GM19455 (cell line): ENCODE data around the gene PHF21A.
"Not testable (repeated sequence)": the region's sequence is repeated elsewhere in the genome, so short reads cannot be mapped to it uniquely, and the experiment has no call there.

ENCODE experiments used
- ATAC-seq: cut with Tn5 transposase; IDR thresholded peaks from one replicate; pipeline ENCODE4 v1.9.1; 2021; ENCODE audit not compliant: unreplicated experiment

The PHF21A gene

DNA sequence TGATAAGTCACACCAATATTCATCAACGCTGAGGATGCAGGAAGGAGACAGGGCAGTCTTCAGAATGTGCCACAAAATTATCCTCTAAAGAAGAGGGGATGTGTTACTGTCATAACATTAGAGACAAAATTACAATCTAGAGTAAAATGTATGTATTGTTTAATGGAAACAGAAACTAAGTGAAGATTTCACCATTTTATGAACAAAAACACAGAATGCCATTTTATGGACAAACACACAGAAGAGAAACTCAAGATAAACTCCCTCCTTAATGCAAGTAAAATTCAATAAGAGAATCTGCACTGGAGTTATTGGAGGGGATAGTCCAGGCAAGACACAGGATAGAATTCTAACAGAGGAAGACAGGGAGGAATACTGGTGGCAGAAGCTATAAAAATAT, 136.0 kb downstream of the PHF21A start:
- ATAC-seq: no peak

DNA sequence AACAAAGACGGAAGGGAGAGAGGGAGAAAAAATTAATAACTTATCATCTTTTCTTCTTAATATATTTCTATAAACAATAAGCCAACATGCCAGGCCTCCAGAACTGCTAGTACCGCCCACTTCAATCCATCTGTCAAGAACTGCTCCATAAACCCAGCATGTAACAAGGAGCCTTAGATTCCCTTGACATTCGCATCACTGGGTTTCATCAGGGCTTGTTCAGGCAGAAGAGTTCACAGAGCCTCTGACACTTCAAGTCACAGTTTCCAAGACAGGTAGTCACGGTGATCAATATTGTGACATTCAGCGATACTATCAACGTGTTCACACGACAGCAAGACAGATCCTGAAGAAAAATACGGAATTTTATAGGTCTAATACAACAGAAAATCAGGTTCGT, 137.1 kb downstream of the PHF21A start:
- no peak for ATAC-seq

DNA sequence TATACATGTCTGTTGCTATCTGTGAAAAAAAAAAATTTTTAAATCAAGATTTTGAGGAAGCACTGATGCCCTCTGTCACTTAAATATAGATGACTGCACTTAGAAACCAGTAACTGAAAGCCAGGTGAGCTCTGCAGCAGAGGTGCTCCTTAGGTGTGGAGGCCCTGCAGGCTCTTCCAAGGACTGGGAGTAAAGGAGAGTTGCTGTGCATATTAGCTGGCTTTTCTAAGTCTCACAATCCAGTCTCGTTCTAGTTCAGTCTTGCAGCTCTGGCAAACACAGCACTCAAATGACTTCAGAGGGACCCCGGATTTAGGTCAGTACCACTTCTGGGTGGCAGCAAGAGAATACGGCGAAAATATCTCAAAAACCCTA, 137.8 kb downstream of the PHF21A start:
- ATAC-seq: no peak

DNA sequence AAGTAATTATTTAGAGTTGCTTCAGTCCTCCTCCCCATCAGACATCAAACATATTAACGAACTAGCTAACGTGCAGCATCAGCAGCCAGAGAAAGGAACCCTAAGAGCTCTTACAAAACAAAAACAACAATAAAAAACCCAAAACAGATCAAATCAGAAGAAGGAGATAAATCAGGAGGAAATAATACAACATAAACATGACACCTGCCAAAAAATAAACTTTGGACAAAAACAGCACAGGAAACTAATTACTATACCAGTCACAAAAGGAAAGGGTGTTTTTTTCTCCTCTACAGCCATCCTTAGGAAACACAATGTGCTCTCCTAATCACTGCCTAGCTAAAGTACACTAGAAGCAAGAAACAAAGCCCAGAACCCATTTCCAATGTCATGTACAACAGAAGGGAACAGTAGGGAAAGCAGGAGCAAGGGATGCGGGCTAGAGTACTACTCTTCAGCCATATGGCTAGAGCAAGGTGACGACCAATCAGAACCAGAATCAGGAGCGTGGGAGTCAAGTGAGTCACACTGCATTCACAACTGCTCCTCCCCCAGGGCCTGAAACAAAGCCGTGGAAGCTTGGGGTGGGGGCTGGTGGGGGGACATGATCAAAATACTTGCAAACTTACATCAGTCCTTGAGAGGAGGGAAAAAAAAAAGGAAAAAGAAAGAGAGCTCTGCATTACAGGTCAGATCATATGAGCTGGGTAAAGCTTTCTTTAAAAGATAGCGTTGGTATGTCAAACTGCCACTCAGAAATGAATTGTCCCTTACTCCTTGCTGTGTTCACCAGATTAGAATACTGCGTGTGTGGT, 138.4 kb downstream of the PHF21A start:
- no peak for ATAC-seq

DNA sequence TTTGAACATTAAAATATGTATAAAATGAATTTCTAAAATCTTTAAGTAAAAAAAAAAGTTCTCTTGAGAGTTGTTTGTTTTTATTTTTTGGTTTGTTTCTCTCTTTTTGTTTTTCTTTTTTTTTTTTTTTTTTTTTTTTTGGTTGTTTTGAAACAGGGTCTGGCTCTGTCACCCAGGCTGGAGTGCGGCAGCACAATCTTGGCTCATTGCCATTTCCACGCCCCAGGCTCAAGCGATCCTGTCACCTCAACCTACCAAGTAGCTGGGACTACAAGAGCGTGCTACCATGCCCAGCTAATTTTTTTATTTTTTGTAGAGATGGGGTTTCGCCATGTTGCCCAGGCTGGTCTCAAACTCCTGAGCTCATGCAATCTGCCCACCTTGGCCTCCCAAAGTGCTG, 139.4 kb downstream of the PHF21A start:
- ATAC-seq: not testable (repeated sequence)

DNA sequence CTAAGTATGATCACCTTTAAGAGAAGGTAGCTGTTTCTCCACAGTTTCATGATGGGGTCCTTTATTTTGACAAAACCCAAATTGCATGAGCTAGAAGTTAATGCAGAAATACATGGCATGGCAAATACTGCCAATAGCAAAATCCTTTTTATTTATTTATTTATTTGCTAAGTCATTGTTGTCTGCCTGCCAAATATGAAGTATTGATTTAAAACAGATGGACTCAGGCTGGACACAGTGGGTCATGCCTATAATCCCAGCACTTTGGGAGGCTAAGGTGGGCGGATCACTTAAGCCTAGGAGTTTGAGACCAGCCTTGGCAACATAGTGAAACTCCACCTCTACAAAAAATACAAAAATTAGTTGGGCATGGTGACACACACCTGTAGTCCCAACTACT, 146.4 kb downstream of the PHF21A start:
- ATAC-seq: no peak

DNA sequence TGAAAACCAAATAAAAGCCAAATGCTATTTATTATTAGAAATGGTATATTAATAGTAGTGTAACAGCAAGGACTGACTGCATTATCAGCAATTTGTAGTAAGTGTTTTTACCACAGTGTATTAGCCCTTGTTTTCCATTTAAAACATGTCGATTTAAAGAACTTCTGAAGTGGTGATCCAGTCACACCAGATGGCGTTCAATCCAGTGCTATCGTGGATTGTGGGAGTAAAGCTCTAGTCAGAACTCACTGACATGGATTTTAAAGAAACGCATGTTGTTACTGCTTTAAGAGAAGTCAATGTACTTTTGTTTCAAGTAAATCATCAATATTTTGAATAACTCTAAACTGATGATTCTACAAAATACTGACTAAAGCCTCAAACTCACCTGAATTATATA, 147.7 kb downstream of the PHF21A start:
- no peak for ATAC-seq

DNA sequence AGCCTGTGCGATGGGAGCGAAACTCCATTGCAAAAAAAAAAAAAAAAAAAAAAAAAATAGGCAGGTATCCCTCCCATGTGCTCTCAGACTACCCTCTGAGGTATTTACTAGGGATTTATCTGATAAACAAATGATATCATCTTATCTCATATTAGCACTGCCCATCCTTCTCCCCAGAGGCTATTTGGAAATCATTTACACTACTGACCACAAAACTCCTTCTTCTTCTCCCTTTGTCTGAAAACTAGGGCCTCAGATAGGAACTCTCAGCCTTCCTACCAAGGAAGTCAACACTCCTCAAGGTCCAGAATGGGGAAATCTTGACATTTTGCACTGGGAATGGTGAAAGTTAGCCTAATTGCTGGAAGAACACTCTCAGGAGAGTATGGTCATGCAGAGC, 152.4 kb downstream of the PHF21A start:
- ATAC-seq: no peak

DNA sequence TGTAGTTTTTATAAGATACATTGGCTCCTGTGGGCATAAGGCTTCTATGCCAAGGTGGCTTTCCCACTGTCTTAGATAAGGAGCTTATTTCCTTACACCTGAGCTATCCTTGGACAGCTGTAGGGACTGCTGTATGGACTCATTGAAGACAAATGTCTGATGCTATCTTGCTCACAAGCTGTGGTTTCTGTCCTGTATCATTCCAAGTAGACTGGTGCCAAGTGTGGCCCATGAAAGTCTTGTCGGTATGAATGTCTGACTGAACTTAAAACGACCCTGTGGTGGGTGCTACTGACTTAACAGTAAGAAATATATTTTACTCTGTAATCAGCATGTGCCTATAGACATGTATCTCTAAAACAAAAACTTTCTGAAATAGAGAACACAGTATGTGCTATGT, 153.7 kb downstream of the PHF21A start:
- ATAC-seq: no peak

DNA sequence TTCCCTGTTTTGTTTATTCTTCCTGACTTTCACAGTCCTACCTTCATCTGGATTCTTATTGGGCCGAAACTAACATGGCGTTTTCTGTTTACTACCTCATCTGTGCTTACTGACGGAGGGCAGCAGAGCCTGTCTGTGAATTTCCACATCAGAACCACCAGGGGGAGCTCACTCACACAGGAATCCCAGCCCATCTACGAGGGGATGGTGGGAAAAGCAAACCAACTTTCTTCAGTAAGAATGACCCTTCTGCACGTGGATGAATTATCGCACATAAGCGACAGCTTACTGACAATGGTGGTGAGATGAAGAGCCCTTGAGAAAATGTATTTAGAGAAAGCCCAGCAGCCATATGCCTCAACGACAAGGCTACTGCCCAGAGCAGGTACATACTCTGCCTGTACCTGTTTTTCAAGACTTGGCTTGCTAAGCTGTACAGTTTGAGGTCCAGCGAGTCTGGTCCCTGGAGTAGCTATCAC, 156.3 kb downstream of the PHF21A start:
- ATAC-seq: no peak

DNA sequence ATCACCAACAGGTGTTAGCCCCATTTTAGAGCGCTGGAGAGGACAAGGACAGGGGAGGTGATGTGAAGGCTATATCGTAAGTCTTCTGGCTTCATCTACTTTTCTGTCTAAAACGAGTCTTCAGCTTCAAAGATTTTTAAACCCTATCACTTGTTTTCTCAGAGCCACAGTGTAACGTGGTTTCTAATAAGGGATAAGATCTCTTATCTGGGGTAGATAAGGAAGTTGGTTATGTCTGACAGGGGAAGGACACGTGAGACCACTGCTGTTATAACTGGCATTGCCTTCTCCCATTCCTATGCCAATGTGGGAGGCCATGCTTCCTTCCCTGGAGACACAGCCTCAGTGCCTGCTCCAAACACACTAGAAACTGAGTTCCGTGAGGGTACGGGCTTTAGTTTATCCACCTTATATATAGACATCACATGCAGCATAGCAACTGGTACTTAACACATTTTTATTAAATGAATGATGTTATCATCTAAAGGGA, 159.5 kb downstream of the PHF21A start:
- ATAC-seq: no peak

DNA sequence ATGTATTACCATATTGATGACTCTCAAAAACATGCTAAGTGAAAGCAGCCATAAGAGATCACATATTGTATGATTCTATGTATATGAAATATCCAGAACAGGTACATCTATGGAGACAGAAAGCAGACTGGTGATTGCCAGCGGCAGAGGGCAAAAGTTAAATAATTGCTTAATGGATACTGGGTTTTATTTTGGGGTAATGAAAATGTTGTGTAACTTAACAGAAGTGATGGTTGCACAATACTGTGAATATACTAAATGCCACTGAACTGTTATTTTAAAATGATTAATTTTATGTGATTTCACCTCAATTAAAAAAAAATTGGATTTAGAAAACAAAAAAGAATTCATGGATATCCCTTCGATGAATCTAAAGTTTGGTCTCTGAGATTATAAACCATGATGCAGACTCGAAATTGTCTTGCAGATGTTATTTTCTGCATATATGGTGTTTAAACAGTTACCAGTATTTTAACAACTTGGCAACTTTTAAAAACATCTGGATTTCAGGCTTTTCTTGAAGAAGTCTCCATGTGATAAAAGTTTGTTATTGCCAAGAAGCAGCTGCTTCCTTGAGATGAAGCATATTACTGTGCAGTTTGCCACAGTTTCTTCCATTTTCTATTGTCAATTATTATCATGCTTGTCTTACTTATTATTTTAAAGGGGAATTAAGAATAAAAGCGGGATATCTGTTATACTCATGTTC, 160.7 kb downstream of the PHF21A start:
- ATAC-seq: no peak

DNA sequence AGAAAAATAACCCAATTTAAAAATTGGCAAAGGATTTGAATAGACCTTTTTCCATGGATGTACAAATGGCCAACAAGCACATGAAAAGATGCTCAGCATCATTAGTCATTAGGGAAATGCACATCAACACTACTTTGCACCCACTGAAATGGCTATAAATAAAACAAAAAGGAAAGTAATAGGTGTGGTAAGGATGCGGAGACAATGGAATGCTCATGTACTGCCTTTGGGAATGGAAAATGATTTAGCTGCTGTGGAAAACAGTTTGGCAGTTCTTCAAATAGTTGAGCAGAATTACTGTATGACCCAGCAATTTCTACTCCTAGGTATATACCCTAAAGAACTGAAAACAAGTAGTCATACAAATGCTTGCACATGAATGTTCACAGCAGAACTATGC, 161.4 kb downstream of the PHF21A start:
- ATAC-seq: no peak

DNA sequence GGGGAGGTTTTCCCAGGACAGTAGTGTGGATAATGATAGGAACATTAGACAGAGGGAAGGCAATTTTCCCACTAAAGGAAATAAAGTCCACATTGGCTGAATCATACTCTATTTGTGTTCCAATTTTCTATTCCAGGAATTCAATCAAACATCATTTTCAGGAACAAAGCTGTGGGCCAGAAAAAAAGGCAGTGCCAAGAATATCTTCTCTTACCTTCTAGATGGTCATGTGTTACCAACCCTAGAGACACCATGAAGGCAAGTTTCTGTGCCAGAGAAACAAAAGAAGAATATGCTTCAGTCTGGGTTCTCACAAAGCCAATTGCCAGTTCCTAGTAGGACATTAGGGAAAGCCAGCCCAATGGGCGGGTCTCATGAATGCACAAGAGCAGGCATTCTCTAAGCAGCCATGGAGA, 171.3 kb downstream of the PHF21A start:
- no peak for ATAC-seq

DNA sequence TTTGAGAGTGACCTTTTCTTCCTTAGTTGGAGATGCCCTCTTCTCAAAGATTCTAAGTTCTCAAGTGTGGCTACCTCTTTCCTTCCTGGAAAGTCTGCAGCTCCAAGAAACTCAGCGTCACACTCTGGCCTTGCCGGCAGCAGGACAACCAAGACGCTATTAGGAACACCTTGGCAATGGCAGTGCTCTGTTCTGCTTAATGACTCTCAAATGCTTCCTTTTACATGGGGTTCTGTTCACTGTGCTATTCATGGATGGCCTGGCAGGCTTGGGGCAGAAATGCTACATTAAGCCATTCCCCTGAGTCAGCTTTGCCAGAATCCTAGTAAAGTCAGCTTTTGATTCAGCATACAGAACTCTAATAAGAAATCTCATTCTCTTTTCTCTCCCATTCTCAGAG, 172.9 kb downstream of the PHF21A start:
- ATAC-seq: no peak

DNA sequence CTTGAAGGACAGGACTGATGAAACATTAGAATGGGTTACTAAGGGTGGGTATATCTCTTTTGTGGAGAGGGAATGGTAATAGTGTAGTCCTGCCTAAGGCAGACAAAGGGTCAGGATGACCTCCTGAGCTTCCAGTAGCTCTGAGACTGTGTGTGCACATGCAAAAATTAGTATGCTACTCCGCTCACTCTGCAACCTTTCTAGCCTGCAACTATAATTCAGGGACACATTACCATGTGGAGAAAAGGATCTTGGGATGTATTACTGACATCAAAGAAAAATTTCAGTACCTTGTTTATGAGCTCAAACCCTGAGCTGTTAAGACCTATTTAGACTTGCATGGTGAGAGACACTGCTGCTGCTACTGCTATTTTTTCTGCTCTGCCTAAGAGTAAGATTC, 173.4 kb downstream of the PHF21A start:
- no peak for ATAC-seq

DNA sequence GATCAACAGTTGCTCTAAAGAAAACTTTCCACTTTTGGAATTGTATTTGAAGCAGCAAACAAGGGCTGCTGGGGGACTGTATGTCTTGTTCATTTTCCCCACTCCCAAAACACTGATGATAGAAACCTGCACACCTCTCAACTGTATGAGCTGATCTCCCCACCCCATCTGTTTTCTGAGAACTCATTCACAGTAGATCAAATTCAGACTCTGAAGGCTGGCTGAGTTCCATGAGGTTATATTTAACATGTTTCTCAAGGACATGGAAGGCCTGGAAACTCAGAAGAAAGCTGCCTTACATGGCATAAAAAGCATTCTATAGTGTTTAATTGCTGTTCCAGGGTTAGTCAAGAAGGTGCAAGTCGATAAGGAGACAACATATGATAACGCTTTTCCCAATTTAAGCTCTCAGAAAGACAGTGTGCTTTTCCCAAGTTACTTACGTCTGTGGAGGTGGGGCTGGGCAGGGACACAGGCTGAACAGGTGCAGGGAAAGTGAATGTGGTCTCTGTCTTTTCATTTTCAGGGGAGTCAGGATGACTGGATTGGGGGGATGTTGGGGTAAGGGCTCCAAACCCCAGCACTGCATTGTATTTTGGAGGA, 175.8 kb downstream of the PHF21A start:
- no peak for ATAC-seq

DNA sequence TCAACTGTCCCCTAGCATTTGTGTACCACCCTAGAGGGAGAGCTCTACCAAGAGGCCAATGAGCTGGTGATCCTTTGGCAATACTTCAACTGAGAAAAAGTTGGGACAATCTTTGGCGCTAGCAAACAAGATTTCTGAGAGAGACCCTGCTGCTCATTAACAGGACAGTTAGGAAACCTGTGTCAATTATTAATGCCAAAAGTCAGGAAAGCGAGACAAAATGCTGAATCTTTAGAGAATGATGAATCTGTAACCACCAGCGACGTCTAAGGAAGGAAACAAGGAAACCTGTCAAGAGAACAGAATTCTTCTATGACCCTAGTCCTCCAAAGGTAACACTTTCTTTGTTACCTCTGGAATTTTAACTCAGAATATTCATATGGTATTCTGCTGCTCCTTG, 178.9 kb downstream of the PHF21A start:
- ATAC-seq: no peak

DNA sequence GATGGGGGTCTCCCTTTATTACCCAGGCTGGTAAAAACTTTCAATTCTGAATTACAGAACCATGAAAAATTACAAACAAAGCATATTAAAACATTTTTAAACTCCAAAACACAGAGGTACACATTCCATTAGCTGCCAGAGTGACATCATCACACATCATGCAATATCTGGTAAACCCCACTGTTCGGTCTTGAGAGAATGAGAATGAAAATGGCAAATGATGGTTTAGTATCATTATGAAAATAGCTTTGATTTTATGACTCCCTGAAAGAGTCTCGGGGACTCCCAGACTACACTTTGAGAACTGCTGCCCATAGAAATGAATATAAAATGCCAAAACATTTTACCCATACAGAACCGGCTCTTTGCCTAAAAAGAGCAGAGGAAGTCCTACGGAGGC, 180.0 kb downstream of the PHF21A start:
- ATAC-seq: no peak

DNA sequence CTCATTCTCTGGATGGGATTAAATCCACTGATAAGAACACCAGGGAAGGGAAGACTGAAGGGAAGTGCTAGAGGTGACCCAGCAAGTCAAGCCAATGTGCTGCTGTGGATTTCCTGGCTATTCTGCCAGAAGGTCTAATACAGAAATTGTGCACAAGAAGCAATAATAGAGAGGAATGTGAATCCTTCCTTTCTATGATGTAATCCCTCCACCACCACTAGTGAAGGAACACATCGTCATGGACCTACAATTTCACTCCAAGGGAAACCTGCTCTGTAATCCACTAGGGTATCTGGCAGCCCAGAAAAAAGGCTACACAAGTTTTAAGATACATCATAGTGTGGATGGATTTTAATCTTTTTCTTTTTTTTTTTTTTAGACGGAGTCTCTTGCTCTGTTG, 181.4 kb downstream of the PHF21A start:
- ATAC-seq: no peak

DNA sequence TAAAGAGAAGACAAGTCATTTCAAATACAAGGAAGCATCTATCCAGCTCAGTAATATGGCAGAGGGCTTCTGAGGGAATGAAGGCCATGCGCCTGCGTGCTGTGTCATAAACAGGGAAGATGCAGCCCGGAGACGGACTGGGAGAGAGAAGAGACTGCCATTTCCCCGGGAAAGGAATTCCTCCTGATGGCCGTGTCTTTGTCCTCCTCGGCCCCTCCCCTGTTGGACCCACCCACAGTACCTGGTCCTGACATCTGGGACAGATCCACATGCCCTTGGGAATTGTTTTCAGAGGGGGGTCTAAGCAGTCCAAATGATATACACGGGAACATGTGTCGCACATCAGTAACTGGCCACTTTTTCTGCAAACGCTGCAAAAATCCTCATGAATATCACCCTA, 183.3 kb downstream of the PHF21A start:
- ATAC-seq: no peak

DNA sequence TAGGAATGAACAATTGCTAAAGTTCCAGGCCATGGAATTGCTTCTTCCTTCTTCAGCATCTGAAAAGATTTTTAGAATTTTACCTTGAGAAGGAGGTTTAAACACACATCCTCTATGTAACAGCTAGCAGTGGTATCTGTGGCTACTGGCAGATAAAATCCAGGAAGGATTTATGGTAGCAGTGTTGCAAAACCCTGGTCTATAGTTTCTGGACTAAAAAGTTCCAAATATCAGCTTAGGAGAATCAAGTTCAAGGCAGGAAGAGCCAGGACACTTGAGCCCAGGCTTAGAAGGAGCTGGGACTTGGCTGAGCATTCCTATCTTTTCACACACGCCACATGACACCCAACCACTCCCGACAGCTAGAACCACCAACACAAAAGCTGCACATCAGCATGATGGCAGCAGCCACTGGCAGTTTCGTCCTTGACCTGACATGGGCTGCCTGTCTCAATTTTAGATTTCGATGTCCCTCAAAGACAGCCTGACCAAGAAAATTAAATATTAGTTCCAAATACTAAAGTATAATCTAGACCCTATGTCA, 184.7 kb downstream of the PHF21A start:
- no peak for ATAC-seq
